Loucy (cell line): ENCODE data around the gene ELOVL6.

Source experiments
- H2AFZ ChIP-seq: fragments of 200-600 bp; sonication (generic); 2 replicates; pipeline ENCODE4 v1.6.0; 2016; ENCODE audit warnings: antibody characterized with exemption, mild to moderate bottlenecking, low read length, moderate library complexity
- H3F3A ChIP-seq: fragments of 200-600 bp; 2 replicates; pipeline ENCODE4 v1.6.0; 2016; ENCODE audit warnings: antibody characterized with exemption, low read depth, mild to moderate bottlenecking
- H3K27me3 ChIP-seq: fragments of 200-600 bp; sonication (generic); 2 replicates; pipeline ENCODE4 v1.6.1; 2014; ENCODE audit warnings: low read length, mild to moderate bottlenecking; ENCODE audit not compliant: insufficient read depth, poor library complexity, severe bottlenecking
- H3K36me3 ChIP-seq: fragments of 200-600 bp; sonication (generic); 2 replicates; pipeline ENCODE4 v1.6.1; 2016; ENCODE audit warnings: low read length; ENCODE audit not compliant: insufficient read depth
- H3K4me1 ChIP-seq: fragments of 200-600 bp; sonication (generic); 2 replicates; pipeline ENCODE4 v1.5.1; 2014; ENCODE audit warnings: low read length, mild to moderate bottlenecking; ENCODE audit not compliant: insufficient read depth, poor library complexity, severe bottlenecking
- H3K4me2 ChIP-seq: fragments of 200-600 bp; sonication (generic); 2 replicates; pipeline ENCODE4 v1.6.0; 2014; ENCODE audit warnings: antibody characterized with exemption, low read length, low read depth, mild to moderate bottlenecking; ENCODE audit not compliant: poor library complexity, severe bottlenecking
- H3K4me3 ChIP-seq: fragments of 200-600 bp; sonication (generic); 2 replicates; pipeline ENCODE4 v1.5.1; 2014; ENCODE audit warnings: low read length, mild to moderate bottlenecking, mixed read lengths; ENCODE audit not compliant: poor library complexity, severe bottlenecking
- H3K79me2 ChIP-seq: fragments of 200-600 bp; sonication (generic); 2 replicates; pipeline ENCODE4 v1.6.1; 2014; ENCODE audit warnings: low read length; ENCODE audit not compliant: insufficient read depth
- H3K9ac ChIP-seq: fragments of 200-600 bp; sonication (generic); 2 replicates; pipeline ENCODE4 v1.6.0; 2014; ENCODE audit warnings: mild to moderate bottlenecking, low read depth, low read length, moderate library complexity; ENCODE audit not compliant: poor library complexity, severe bottlenecking
- H3K9me2 ChIP-seq: fragments of 200-600 bp; sonication (generic); replicated peaks from 2 replicates; pipeline ENCODE4 v1.6.1; 2016; ENCODE audit warnings: low read depth, low read length, mixed read lengths
- H3K9me3 ChIP-seq: fragments of 200-600 bp; sonication (generic); 2 replicates; pipeline ENCODE4 v1.6.1; 2014; ENCODE audit warnings: mild to moderate bottlenecking, antibody characterized with exemption, low read length, low read depth; ENCODE audit not compliant: insufficient read depth
- H4K20me1 ChIP-seq: fragments of 200-600 bp; sonication (generic); 2 replicates; pipeline ENCODE4 v1.6.0; 2014; ENCODE audit warnings: antibody characterized with exemption, low read length, mild to moderate bottlenecking; ENCODE audit not compliant: insufficient read depth, poor library complexity, severe bottlenecking
- EZH2phosphoT487 ChIP-seq: fragments of 200-600 bp; IDR thresholded peaks from 2 replicates; pipeline ENCODE4 v1.6.1; 2018; ENCODE audit warnings: antibody characterized with exemption, mild to moderate bottlenecking, moderate library complexity, borderline replicate concordance
- TF ChIP-seq, protein P1 (sequence below): fragments of 200-600 bp; sonication (generic); conservative IDR thresholded peaks from 2 replicates; pipeline ENCODE4 v1.5.1; 2014; ENCODE audit warnings: mild to moderate bottlenecking, antibody characterized with exemption, low read length

The ELOVL6 gene

DNA sequence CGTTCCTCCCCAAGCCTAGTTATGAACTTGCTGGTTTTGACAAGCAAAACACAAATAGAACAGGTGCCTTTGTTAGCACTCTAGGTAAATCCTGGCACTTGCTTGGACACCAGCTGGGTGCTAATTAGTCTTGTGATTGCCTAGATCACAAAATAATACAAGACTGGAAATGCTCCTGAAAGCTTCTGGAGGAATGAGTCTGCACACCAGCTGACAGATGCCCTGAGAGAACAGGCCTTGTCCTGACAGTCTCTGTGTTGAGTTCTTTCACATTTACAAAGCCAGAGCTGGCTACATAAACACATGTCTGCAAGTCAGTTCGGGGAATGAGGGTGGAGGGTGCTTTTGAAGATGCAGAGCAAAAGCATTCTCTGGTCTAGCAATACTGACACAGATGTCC is 93.8 kb downstream of the ELOVL6 start:
- TF ChIP-seq, protein P1, sequence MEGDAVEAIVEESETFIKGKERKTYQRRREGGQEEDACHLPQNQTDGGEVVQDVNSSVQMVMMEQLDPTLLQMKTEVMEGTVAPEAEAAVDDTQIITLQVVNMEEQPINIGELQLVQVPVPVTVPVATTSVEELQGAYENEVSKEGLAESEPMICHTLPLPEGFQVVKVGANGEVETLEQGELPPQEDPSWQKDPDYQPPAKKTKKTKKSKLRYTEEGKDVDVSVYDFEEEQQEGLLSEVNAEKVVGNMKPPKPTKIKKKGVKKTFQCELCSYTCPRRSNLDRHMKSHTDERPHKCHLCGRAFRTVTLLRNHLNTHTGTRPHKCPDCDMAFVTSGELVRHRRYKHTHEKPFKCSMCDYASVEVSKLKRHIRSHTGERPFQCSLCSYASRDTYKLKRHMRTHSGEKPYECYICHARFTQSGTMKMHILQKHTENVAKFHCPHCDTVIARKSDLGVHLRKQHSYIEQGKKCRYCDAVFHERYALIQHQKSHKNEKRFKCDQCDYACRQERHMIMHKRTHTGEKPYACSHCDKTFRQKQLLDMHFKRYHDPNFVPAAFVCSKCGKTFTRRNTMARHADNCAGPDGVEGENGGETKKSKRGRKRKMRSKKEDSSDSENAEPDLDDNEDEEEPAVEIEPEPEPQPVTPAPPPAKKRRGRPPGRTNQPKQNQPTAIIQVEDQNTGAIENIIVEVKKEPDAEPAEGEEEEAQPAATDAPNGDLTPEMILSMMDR: no peak
- no peak for TF ChIP-seq EZH2phosphoT487
- Histone ChIP-seq H2AFZ (no peak overlapping the region), H3K79me2 (peaks cover 13% of the 10 kb centered on the region; the same call in 1 of the 2 replicates), H3K9ac (no peak overlapping the region), H3F3A (no peaks in the 10 kb centered on the region), H3K36me3 (peaks cover 20% of the 10 kb centered on the region; the same call in 1 of the 2 replicates), H3K4me3 (no peak overlapping the region), H3K27me3 (no peaks in the 10 kb centered on the region), H3K4me2 (no peak overlapping the region), H3K9me3 (no peaks in the 10 kb centered on the region), H3K4me1 (peaks cover 4% of the 10 kb centered on the region), H3K9me2 (no peaks in the 10 kb centered on the region), H4K20me1 (no peaks in the 10 kb centered on the region)

DNA sequence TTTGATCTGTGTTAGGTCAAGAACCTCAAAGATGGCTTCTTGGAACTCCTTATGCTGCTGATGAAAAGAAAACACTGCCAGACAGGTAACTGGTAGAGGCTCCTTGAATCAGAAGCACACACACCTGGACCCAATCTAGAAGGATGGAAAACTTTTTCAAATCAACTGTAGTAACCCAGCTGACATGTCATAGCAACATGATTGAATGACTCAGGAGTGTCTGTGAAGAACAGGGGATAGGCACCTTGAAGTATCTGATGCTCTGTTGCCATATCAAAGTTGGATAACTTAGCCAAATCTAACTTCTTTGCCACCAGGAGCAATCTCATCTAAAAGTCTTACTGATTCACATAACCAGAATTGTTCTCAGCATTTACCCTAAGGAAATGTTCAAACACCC is 98.8 kb downstream of the ELOVL6 start:
- Histone ChIP-seq H3K4me3 (no peak overlapping the region), H3K36me3 (peaks cover 12% of the 10 kb centered on the region; the same call in 1 of the 2 replicates), H3K4me1 (peaks cover 14% of the 10 kb centered on the region), H3K9ac (no peak overlapping the region), H3F3A (no peaks in the 10 kb centered on the region), H3K9me3 (no peaks in the 10 kb centered on the region), H3K79me2 (no peaks in the 10 kb centered on the region), H2AFZ (no peak overlapping the region), H3K27me3 (no peaks in the 10 kb centered on the region), H4K20me1 (no peaks in the 10 kb centered on the region), H3K9me2 (no peaks in the 10 kb centered on the region), H3K4me2 (peak overlapping the region; percentile 18)
- TF ChIP-seq EZH2phosphoT487: no peak
- TF ChIP-seq, protein P1: no peak

DNA sequence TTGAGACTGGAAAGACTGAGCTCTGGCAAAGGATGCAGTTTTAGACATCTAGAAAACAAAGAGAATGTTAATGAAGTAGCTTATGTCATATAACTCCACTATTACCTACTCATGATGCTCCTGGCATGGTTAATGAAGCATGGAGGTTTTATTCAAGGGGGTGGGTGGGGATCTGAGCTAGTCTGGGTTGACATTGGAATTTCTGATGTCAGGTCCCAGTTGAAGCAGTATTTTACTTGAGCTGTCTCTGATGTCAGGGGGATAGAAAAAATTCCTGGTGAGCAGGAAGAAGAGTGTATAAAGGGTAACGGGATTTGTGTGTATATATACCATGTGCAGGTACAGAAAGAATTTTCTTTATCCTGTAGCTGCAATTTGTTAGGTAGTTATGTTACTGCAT is 102.0 kb downstream of the ELOVL6 start:
- Histone ChIP-seq H3K4me3 (no peak overlapping the region), H3K4me2 (no peak overlapping the region), H2AFZ (no peak overlapping the region), H3K4me1 (peaks cover 16% of the 10 kb centered on the region), H3K9me2 (no peaks in the 10 kb centered on the region), H3F3A (no peaks in the 10 kb centered on the region), H3K9ac (no peak overlapping the region), H3K79me2 (peaks cover 13% of the 10 kb centered on the region; the same call in 1 of the 2 replicates), H3K36me3 (no peaks in the 10 kb centered on the region; the same call in 1 of the 2 replicates), H3K27me3 (no peaks in the 10 kb centered on the region), H4K20me1 (no peaks in the 10 kb centered on the region), H3K9me3 (no peaks in the 10 kb centered on the region)
- TF ChIP-seq, protein P1: no peak
- no peak for TF ChIP-seq EZH2phosphoT487
